Fibroblast of lung (primary cell): ENCODE results near the gene RDH11. TPM values are rescaled to one million over a fixed set of nuclear protein-coding genes. Genes with fewer than 3 reads are reported as not detected.

Source experiments
- DNase-seq, 2 donors: peaks; one replicate each; pipeline versions ENCODE4 v3.0.0 to v3.0.0-alpha.2; 2010; ENCODE audit warnings: low read depth in 2 of 2
- H2AFZ ChIP-seq: 2 replicates; pipeline ENCODE4 v1.5.1; 2012; ENCODE audit warnings: low read length, control low read depth, inconsistent platforms
- H3K27ac ChIP-seq: 2 replicates; pipeline ENCODE4 v1.5.1; 2011; ENCODE audit warnings: low read length, control low read depth; ENCODE audit not compliant: insufficient read depth
- H3K27me3 ChIP-seq: 2 replicates; pipeline ENCODE4 v1.5.1; 2011; ENCODE audit warnings: mild to moderate bottlenecking, low read length; ENCODE audit not compliant: control insufficient read depth, insufficient read depth
- H3K36me3 ChIP-seq: 2 replicates; pipeline ENCODE4 v1.5.1; 2011; ENCODE audit warnings: low read length; ENCODE audit not compliant: control insufficient read depth, insufficient read depth
- H3K4me1 ChIP-seq: 2 replicates; pipeline ENCODE4 v1.5.1; 2011; ENCODE audit warnings: low read length; ENCODE audit not compliant: control insufficient read depth, insufficient read depth; ENCODE audit errors: extremely low read depth
- H3K4me2 ChIP-seq: 2 replicates; pipeline ENCODE4 v1.5.1; 2011; ENCODE audit warnings: low read length, control low read depth; ENCODE audit not compliant: insufficient read depth; ENCODE audit errors: extremely low read depth
- H3K4me3 ChIP-seq, 4 experiments: fragments of 200-600 bp in 1 of 4; sonication (generic) in 1 of 4; replicated peaks in 1 of 4; 2 replicates each; pipeline ENCODE4 v1.5.1; 2011 to 2016; ENCODE audit warnings: low read length in 4 of 4, low read depth in 3 of 4, mild to moderate bottlenecking in 3 of 4, control low read depth in 2 of 4, inconsistent platforms in 1 of 4, mixed read lengths in 1 of 4; ENCODE audit not compliant: insufficient read depth in 1 of 4; ENCODE audit errors: control extremely low read depth in 1 of 4
- H3K79me2 ChIP-seq: 2 replicates; pipeline ENCODE4 v1.5.1; 2012; ENCODE audit warnings: mild to moderate bottlenecking, low read length, inconsistent platforms; ENCODE audit not compliant: control insufficient read depth, insufficient read depth
- H3K9ac ChIP-seq: 2 replicates; pipeline ENCODE4 v1.5.1; 2011; ENCODE audit warnings: mild to moderate bottlenecking, low read length, control low read depth; ENCODE audit not compliant: insufficient read depth
- H3K9me3 ChIP-seq: 2 replicates; pipeline ENCODE4 v1.5.1; 2012; ENCODE audit warnings: low read depth, low read length; ENCODE audit not compliant: control insufficient read depth, insufficient read depth
- H4K20me1 ChIP-seq: 2 replicates; pipeline ENCODE4 v1.5.1; 2011; ENCODE audit warnings: low read length; ENCODE audit not compliant: control insufficient read depth, insufficient read depth; ENCODE audit errors: extremely low read depth
- CTCF ChIP-seq, 2 donors: IDR thresholded peaks in 1 of 2; conservative IDR thresholded peaks in 1 of 2; 1 replicate in 1 of 2; 2 replicates in 1 of 2; pipeline ENCODE4 v1.5.1; 2011 to 2012; ENCODE audit warnings: low read length in 2 of 2, control low read depth in 1 of 2, inconsistent platforms in 1 of 2, low read depth in 1 of 2, mild to moderate bottlenecking in 1 of 2
- EZH2 ChIP-seq: IDR thresholded peaks from 2 replicates; pipeline ENCODE4 v1.5.1; 2012; ENCODE audit warnings: low read length, control low read depth, mild to moderate bottlenecking; ENCODE audit errors: missing control alignments
- polyA plus RNA-seq, 2 donors: library from polyadenylated mRNA; depleted of rRNA in 1 of 2; stranded (reverse) in 1 of 2; unstranded in 1 of 2; fragments of >200 nt; gene quantifications; 2 replicates each; pipeline ENCODE4 v1.2.1, GENCODE V29; 2011 to 2012; ENCODE audit warnings: missing spikeins in 1 of 2
- total RNA-seq: library from RNA; depleted of rRNA; stranded (reverse); fragments of >200 nt; gene quantifications from 2 replicates; pipeline ENCODE4 v1.2.1, GENCODE V29; 2014

RDH11 gene
- total and polyA plus RNA-seq, 2 donors (not counting 1 experiment from before 2014, with no cell fraction given) = 151 to 174 TPM

DNA sequence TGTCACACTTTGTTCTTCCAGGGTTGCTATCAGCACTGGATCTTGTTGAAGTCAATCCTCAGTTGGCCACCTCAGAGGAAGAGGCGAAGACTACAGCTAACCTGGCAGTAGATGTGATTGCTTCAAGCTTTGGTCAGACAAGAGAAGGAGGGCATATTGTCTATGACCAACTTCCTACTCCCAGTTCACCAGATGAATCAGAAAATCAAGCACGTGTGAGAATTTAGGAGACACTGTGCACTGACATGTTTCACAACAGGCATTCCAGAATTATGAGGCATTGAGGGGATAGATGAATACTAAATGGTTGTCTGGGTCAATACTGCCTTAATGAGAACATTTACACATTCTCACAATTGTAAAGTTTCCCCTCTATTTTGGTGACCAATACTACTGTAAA, 44.9 kb downstream of the RDH11 start:
- H3K79me2 ChIP-seq = no peaks in the 10 kb centered on the region
- H3K36me3 ChIP-seq = peaks cover 7% of the 10 kb centered on the region
- no peak overlapping the region for H2AFZ ChIP-seq
- H3K27ac ChIP-seq = peak overlapping the region; percentile 62
- H3K4me2 ChIP-seq = no peak overlapping the region
- peaks cover 8% of the 10 kb centered on the region for H3K4me1 ChIP-seq
- no peak for TF ChIP-seq EZH2
- TF ChIP-seq CTCF (conservative IDR thresholded peaks at IDR 0.05 in 1 of 2, IDR thresholded peaks at IDR 0.05 in 1 of 2; ENCODE audit: low read depth in 1 of 2, low read length in 2 of 2) = no peak
- no peaks in the 10 kb centered on the region for H3K9me3 ChIP-seq
- no peak overlapping the region for H3K4me3 ChIP-seq
- H3K27me3 ChIP-seq = no peaks in the 10 kb centered on the region
- peaks cover 1% of the 10 kb centered on the region for H4K20me1 ChIP-seq
- no peak overlapping the region for H3K9ac ChIP-seq
- DNase-seq = peak; percentile 48 to 51

GRCh38 chr14:67650151-67650550, 45.4 kb downstream of the RDH11 start:
- Histone ChIP-seq H3K4me1 (peaks cover 8% of the 10 kb centered on the region), H3K9ac (no peak overlapping the region), H3K27me3 (no peaks in the 10 kb centered on the region), H3K4me3 (no peak overlapping the region), H3K4me2 (no peak overlapping the region), H4K20me1 (peaks cover 1% of the 10 kb centered on the region), H3K27ac (peak overlapping the region; percentile 62), H3K36me3 (peaks cover 7% of the 10 kb centered on the region), H3K79me2 (no peaks in the 10 kb centered on the region), H3K9me3 (no peaks in the 10 kb centered on the region), H2AFZ (no peak overlapping the region)
- no peak for TF ChIP-seq CTCF (conservative IDR thresholded peaks at IDR 0.05 in 1 of 2, IDR thresholded peaks at IDR 0.05 in 1 of 2; ENCODE audit: low read depth in 1 of 2, low read length in 2 of 2)
- TF ChIP-seq EZH2 = no peak
- no peak for DNase-seq

DNA sequence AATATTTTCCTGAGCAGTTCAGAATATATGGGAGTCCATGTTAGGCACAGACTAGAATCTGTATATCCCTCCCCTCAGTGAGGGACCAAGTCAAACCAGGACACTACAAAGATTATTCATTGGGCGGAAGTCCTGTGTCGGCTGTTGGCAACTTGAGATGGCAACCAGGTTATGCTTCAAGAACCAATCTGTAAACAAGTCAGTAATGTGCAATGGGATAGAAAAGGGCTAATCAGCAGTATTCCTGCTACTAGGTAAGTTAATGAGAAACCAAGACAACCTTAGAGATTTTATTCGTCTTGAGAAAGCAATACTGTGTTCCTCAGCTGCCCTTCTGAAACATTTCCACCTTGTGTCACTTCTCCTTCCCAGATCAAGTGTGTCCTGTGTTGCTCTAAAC, 49.4 kb downstream of the RDH11 start:
- H3K9ac ChIP-seq = no peak overlapping the region
- no peaks in the 10 kb centered on the region for H3K79me2 ChIP-seq
- DNase-seq = no peak
- no peak overlapping the region for H2AFZ ChIP-seq
- H3K4me2 ChIP-seq = no peak overlapping the region
- peaks cover 7% of the 10 kb centered on the region for H3K36me3 ChIP-seq
- TF ChIP-seq EZH2 (no peak), CTCF (conservative IDR thresholded peaks at IDR 0.05 in 1 of 2, IDR thresholded peaks at IDR 0.05 in 1 of 2; ENCODE audit: low read depth in 1 of 2, low read length in 2 of 2) (no peak)
- no peaks in the 10 kb centered on the region for H4K20me1 ChIP-seq
- no peak overlapping the region for H3K4me3 ChIP-seq
- no peak overlapping the region for H3K27ac ChIP-seq
- H3K9me3 ChIP-seq = no peaks in the 10 kb centered on the region
- no peaks in the 10 kb centered on the region for H3K27me3 ChIP-seq
- H3K4me1 ChIP-seq = peaks cover 6% of the 10 kb centered on the region
